DND-41 (cell line): Measurements from ENCODE around the gene LUZP1.

Experiments
- EZH2 ChIP-seq: IDR thresholded peaks from 3 replicates; pipeline ENCODE4 v1.6.1; 2012; ENCODE audit warnings: borderline replicate concordance, low read depth, mild to moderate bottlenecking, moderate library complexity, low read length, inconsistent platforms; ENCODE audit not compliant: severe bottlenecking
- TF ChIP-seq, protein P1 (sequence below): IDR thresholded peaks from 2 replicates; pipeline ENCODE4 v1.5.1; 2012; ENCODE audit warnings: borderline replicate concordance, low read length, moderate library complexity, mild to moderate bottlenecking; ENCODE audit not compliant: poor library complexity, severe bottlenecking; ENCODE audit errors: extremely low read depth

DNA sequence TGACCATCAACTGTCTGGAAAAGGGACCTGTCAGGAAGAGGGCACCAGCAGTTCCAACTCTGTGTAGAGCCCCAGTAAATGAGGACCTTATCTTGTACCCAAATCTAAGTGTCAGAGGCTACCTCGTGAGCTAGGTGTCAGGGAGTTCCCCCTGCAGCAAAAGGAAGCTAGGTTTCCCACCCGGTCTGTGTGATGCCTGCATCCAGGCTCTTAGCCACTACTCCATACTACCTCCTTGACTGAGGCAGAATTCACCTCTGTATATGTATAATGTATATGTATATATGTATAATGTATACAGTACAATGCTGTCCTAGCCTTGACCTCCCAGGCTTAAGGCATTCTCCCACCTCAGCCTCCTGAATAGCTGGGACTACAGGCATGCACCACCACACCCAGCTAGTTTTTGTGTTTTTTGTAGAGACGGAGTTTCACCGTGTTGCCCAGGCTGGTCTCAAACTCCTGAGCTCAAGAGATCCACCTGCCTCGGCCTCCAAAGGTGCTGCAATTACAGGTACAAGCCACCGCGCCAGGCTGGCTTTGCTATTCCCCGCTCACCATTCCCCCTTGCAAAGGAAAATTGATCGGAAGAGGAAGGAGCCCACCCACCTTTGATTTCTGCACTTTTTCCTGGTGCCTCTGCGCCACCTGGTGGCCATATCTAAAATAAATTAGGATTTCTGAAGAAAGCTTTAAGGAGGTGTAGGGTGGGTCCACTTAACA lies 15.7 kb upstream of the LUZP1 start:
- TF ChIP-seq, protein P1, sequence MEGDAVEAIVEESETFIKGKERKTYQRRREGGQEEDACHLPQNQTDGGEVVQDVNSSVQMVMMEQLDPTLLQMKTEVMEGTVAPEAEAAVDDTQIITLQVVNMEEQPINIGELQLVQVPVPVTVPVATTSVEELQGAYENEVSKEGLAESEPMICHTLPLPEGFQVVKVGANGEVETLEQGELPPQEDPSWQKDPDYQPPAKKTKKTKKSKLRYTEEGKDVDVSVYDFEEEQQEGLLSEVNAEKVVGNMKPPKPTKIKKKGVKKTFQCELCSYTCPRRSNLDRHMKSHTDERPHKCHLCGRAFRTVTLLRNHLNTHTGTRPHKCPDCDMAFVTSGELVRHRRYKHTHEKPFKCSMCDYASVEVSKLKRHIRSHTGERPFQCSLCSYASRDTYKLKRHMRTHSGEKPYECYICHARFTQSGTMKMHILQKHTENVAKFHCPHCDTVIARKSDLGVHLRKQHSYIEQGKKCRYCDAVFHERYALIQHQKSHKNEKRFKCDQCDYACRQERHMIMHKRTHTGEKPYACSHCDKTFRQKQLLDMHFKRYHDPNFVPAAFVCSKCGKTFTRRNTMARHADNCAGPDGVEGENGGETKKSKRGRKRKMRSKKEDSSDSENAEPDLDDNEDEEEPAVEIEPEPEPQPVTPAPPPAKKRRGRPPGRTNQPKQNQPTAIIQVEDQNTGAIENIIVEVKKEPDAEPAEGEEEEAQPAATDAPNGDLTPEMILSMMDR: peak; percentile 75
- no peak for TF ChIP-seq EZH2
